ENCODE data around the gene ID3.

ID3 gene

GRCh38 chr1:23537296-23537973 is 21.9 kb downstream of the ID3 start:
- TF ChIP-seq CTCF (IDR thresholded peaks at IDR 0.05; ENCODE audit: control insufficient read depth, insufficient read depth, low read depth, low read length, missing control alignments): no peak
- no peak for DNase-seq (ENCODE audit: low read depth)
- H3K4me3 ChIP-seq (ENCODE audit: control insufficient read depth, low read depth, low read length): no peak overlapping the region

- H3K4me3 ChIP-seq (ENCODE audit: control insufficient read depth, low read depth, low read length): no peak overlapping the region
- DNase-seq (ENCODE audit: low read depth): no peak
- TF ChIP-seq CTCF (IDR thresholded peaks at IDR 0.05; ENCODE audit: control insufficient read depth, insufficient read depth, low read depth, low read length, missing control alignments): no peak
Observed at GRCh38 chr1:23533246-23534023, 25.9 kb downstream of the ID3 start.

GRCh38 chr1:23531562-23532094 is 27.7 kb downstream of the ID3 start:
- no peak for DNase-seq (ENCODE audit: low read depth)
- no peak for TF ChIP-seq CTCF (IDR thresholded peaks at IDR 0.05; ENCODE audit: control insufficient read depth, insufficient read depth, low read depth, low read length, missing control alignments)
- peak overlapping the region; percentile 12 for H3K4me3 ChIP-seq (ENCODE audit: control insufficient read depth, low read depth, low read length)

- no peak for TF ChIP-seq CTCF (IDR thresholded peaks at IDR 0.05; ENCODE audit: control insufficient read depth, insufficient read depth, low read depth, low read length, missing control alignments)
- peak within 1 kb of the TSS; percentile 54 for H3K4me3 ChIP-seq (ENCODE audit: control insufficient read depth, low read depth, low read length)
- DNase-seq (ENCODE audit: low read depth): no peak
Observed at GRCh38 chr1:23530747-23531561, 28.3 kb downstream of the ID3 start, which contains the start of gene E2F2. E2F2 (minus strand) TSS chr1:23531233; CDS start chr1:23530793, 440 bp downstream.

- peak overlapping the region; percentile 54 for H3K4me3 ChIP-seq (ENCODE audit: control insufficient read depth, low read depth, low read length)
- TF ChIP-seq CTCF (IDR thresholded peaks at IDR 0.05; ENCODE audit: control insufficient read depth, insufficient read depth, low read depth, low read length, missing control alignments): no peak
- no peak for DNase-seq (ENCODE audit: low read depth)
Observed at GRCh38 chr1:23530087-23530746, 29.1 kb downstream of the ID3 start.
